Measurements from ENCODE around the gene FOXG1.

Gene FOXG1

GRCh38 chr14:28766469-28766955, at the start of gene FOXG1:
Gene FOXG1 (plus strand): TSS chr14:28766787. CDS start chr14:28767280, 493 bp downstream.
- TF ChIP-seq CTCF (IDR thresholded peaks at IDR 0.05; ENCODE audit: low read depth, low read length, missing control alignments): no peak
- DNase-seq (ENCODE audit: low read depth): no peak
- H3K4me3 ChIP-seq (ENCODE audit: low read depth, low read length): no peak within 1 kb of the TSS

- DNase-seq (ENCODE audit: low read depth): no peak
- H3K4me3 ChIP-seq (ENCODE audit: low read depth, low read length): no peak overlapping the region
- TF ChIP-seq CTCF (IDR thresholded peaks at IDR 0.05; ENCODE audit: low read depth, low read length, missing control alignments): no peak
Measured at GRCh38 chr14:28719130-28719529, 47.5 kb upstream of the FOXG1 start.

- TF ChIP-seq CTCF (IDR thresholded peaks at IDR 0.05; ENCODE audit: low read depth, low read length, missing control alignments): no peak
- no peak overlapping the region for H3K4me3 ChIP-seq (ENCODE audit: low read depth, low read length)
- DNase-seq (ENCODE audit: low read depth): no peak
Measured at GRCh38 chr14:28731358-28731757, 35.2 kb upstream of the FOXG1 start.

GRCh38 chr14:28742171-28742846, 24.3 kb upstream of the FOXG1 start:
- no peak for DNase-seq (ENCODE audit: low read depth)
- H3K4me3 ChIP-seq (ENCODE audit: low read depth, low read length): no peak overlapping the region
- TF ChIP-seq CTCF (IDR thresholded peaks at IDR 0.05; ENCODE audit: low read depth, low read length, missing control alignments): no peak

- no peak for DNase-seq (ENCODE audit: low read depth)
- no peak for TF ChIP-seq CTCF (IDR thresholded peaks at IDR 0.05; ENCODE audit: low read depth, low read length, missing control alignments)
- H3K4me3 ChIP-seq (ENCODE audit: low read depth, low read length): no peak overlapping the region
Measured at GRCh38 chr14:28744126-28744525, 22.5 kb upstream of the FOXG1 start.

DNA sequence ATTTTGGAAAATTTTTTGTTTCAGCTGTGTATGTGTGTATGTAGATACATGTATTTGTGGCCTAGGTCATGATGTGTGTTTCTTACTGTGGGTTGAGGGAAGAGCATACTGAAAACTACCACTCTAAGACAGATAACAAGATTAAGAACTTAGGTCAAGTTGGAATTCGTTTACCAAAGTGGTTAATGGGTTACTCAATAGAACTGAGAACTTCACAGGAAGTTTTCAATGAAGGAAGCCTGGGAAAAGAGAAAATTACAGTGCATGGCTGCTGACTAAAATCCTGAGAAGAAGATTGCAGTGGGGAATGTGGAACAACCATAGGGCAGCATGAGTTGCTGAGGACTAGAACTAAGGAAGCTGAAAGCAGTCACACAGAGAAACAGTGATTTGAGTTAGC, 21.4 kb upstream of the FOXG1 start:
- no peak for TF ChIP-seq CTCF (IDR thresholded peaks at IDR 0.05; ENCODE audit: low read depth, low read length, missing control alignments)
- no peak overlapping the region for H3K4me3 ChIP-seq (ENCODE audit: low read depth, low read length)
- no peak for DNase-seq (ENCODE audit: low read depth)

GRCh38 chr14:28746247-28746646, 20.3 kb upstream of the FOXG1 start:
- no peak overlapping the region for H3K4me3 ChIP-seq (ENCODE audit: low read depth, low read length)
- TF ChIP-seq CTCF (IDR thresholded peaks at IDR 0.05; ENCODE audit: low read depth, low read length, missing control alignments): no peak
- no peak for DNase-seq (ENCODE audit: low read depth)
